SK-N-SH (cell line): Measurements from ENCODE around the gene GDPD5. TPM values are rescaled to one million over a fixed set of nuclear protein-coding genes. Genes with fewer than 3 reads are reported as not detected.
A peak's percentile ranks its signal among the peaks of the same experiment; 100 is the strongest.

Source experiments
- CTCF ChIA-PET: fragments of 300-600, 350-600 bp; formaldehyde crosslinking; extraction: SDS; loops from one replicate; lab custom pipeline; 2021; lab: Yijun Ruan, JAX
- POLR2A ChIA-PET: fragments of 350-600 bp; sonication (Branson Sonifier 250); formaldehyde crosslinking; extraction: SDS; loops from one replicate; lab custom pipeline; 2020; ENCODE audit warnings: antibody characterized with exemption, inconsistent platforms; lab: Yijun Ruan, JAX
- DNase-seq: peaks from one replicate; pipeline ENCODE4 v3.0.0; 2012
- H2AFZ ChIP-seq: fragments of 200-600 bp; sonication (generic); 2 replicates; pipeline ENCODE4 v1.8.1; 2016; ENCODE audit warnings: antibody characterized with exemption, mild to moderate bottlenecking, low read depth
- H3F3A ChIP-seq: fragments of 200-600 bp; sonication (generic); replicated peaks from 2 replicates; pipeline ENCODE3; 2016; ENCODE audit warnings: antibody characterized with exemption, mild to moderate bottlenecking; ENCODE audit not compliant: insufficient read depth
- H3K27ac ChIP-seq, 2 experiments: fragments of 200-500 bp in 1 of 2; fragments of 200-600 bp in 1 of 2; sonication (Bioruptor generic) in 1 of 2; sonication (generic), shearing (Covaris generic) in 1 of 2; 2 replicates each; pipeline versions ENCODE4 v1.5.1 to v1.6.1; 2014 to 2016; ENCODE audit warnings: low read depth in 2 of 2, inconsistent platforms in 1 of 2, low read length in 1 of 2, mild to moderate bottlenecking in 1 of 2, mixed read lengths in 1 of 2
- H3K27me3 ChIP-seq: fragments of 200-600 bp; sonication (generic), shearing (Covaris generic); 2 replicates; pipeline ENCODE4 v1.6.1; 2016; ENCODE audit warnings: mixed run types; ENCODE audit not compliant: insufficient read depth
- H3K36me3 ChIP-seq, 2 experiments: fragments of 200-500 bp in 1 of 2; fragments of 200-600 bp in 1 of 2; sonication (Bioruptor generic) in 1 of 2; sonication (generic) in 1 of 2; replicated peaks in 1 of 2; 2 replicates each; pipeline versions ENCODE3 to v1.5.1; 2014 to 2016; ENCODE audit warnings: low read length in 1 of 2, mild to moderate bottlenecking in 1 of 2; ENCODE audit not compliant: insufficient read depth in 2 of 2, control insufficient read depth in 1 of 2
- H3K4me1 ChIP-seq, 2 experiments: fragments of 200-500 bp in 1 of 2; fragments of 200-600 bp in 1 of 2; sonication (Bioruptor generic) in 1 of 2; sonication (generic), shearing (Covaris generic) in 1 of 2; 2 replicates each; pipeline versions ENCODE4 v1.5.1 to v1.6.1; 2014 to 2016; ENCODE audit warnings: low read depth in 1 of 2, low read length in 1 of 2, mixed run types in 1 of 2; ENCODE audit not compliant: insufficient read depth in 2 of 2, control insufficient read depth in 1 of 2
- H3K4me2 ChIP-seq: fragments of 200-600 bp; sonication (generic), shearing (Covaris generic); 2 replicates; pipeline ENCODE4 v1.6.1; 2017; ENCODE audit warnings: mixed run types
- H3K4me3 ChIP-seq, 2 experiments: fragments of 200-500 bp in 1 of 2; fragments of 200-600 bp in 1 of 2; sonication (Bioruptor generic) in 1 of 2; sonication (generic), shearing (Covaris generic) in 1 of 2; 2 replicates each; pipeline versions ENCODE4 v1.5.1 to v1.8.1; 2014 to 2016; ENCODE audit warnings: low read depth in 2 of 2, inconsistent platforms in 1 of 2, low read length in 1 of 2, mild to moderate bottlenecking in 1 of 2, mixed read lengths in 1 of 2, moderate library complexity in 1 of 2
- H3K79me2 ChIP-seq: fragments of 200-600 bp; sonication (generic); 2 replicates; pipeline ENCODE4 v1.8.1; 2017; ENCODE audit warnings: mild to moderate bottlenecking; ENCODE audit not compliant: insufficient read depth
- H3K9ac ChIP-seq: fragments of 200-600 bp; sonication (generic); 2 replicates; pipeline ENCODE4 v1.6.1; 2017; ENCODE audit warnings: mixed run types
- H3K9me2 ChIP-seq: fragments of 200-600 bp; sonication (generic); 2 replicates; pipeline ENCODE4 v1.6.1; 2017; ENCODE audit warnings: mixed run types
- H3K9me3 ChIP-seq: fragments of 200-600 bp; sonication (generic); 2 replicates; pipeline ENCODE4 v1.6.1; 2017; ENCODE audit warnings: mixed run types, mild to moderate bottlenecking, moderate library complexity
- H4K20me1 ChIP-seq: fragments of 200-600 bp; sonication (generic); 2 replicates; pipeline ENCODE4 v1.6.1; 2017; ENCODE audit warnings: mild to moderate bottlenecking, mixed run types; ENCODE audit not compliant: insufficient read depth
- CHD2 ChIP-seq: fragments of 150-350 bp; IDR thresholded peaks from 2 replicates; pipeline ENCODE4 v1.6.1; 2018; ENCODE audit warnings: low read length; ENCODE audit not compliant: partially characterized antibody
- ELF1 ChIP-seq: IDR thresholded peaks from 2 replicates; pipeline ENCODE4 v1.4.0; 2012
- EP300 ChIP-seq, 2 experiments: IDR thresholded peaks; 2 replicates each; pipeline versions ENCODE4 v1.4.0 to v1.6.1; 2012; ENCODE audit warnings: borderline replicate concordance in 1 of 2, low read depth in 1 of 2, low read length in 1 of 2
- FOXJ3 ChIP-seq: sonication (generic); formaldehyde crosslinking; IDR thresholded peaks from 2 replicates; pipeline ENCODE4 v1.5.1; 2020; ENCODE audit warnings: mild to moderate bottlenecking, missing genetic modification reagents
- FOXM1 ChIP-seq: IDR thresholded peaks from 2 replicates; pipeline ENCODE4 v1.4.0; 2012; ENCODE audit warnings: low read depth, mild to moderate bottlenecking
- IRF3 ChIP-seq: fragments of 150-350 bp; IDR thresholded peaks from 2 replicates; pipeline ENCODE4 v1.6.1; 2016; ENCODE audit warnings: mild to moderate bottlenecking, low read depth, low read length
- JUND ChIP-seq: IDR thresholded peaks from 2 replicates; pipeline ENCODE4 v1.4.0; 2012
- MEF2A ChIP-seq: IDR thresholded peaks from 2 replicates; pipeline ENCODE4 v1.4.0; 2012; ENCODE audit warnings: low read depth, borderline replicate concordance
- RAD21 ChIP-seq: IDR thresholded peaks from 2 replicates; pipeline ENCODE4 v1.6.1; 2012; ENCODE audit warnings: mild to moderate bottlenecking, low read length
- REST ChIP-seq: IDR thresholded peaks from 2 replicates; pipeline ENCODE4 v1.6.1; 2012; ENCODE audit warnings: mild to moderate bottlenecking, low read depth, low read length, moderate library complexity
- RFX5 ChIP-seq: IDR thresholded peaks from 2 replicates; pipeline ENCODE4 v1.6.1; 2012; ENCODE audit warnings: mild to moderate bottlenecking, improper control_type of control experiment, low read length
- RXRA ChIP-seq: IDR thresholded peaks from 2 replicates; pipeline ENCODE4 v1.4.0; 2012; ENCODE audit warnings: low read depth, mild to moderate bottlenecking, borderline replicate concordance
- SMC3 ChIP-seq: IDR thresholded peaks from 2 replicates; pipeline ENCODE4 v1.6.1; 2012; ENCODE audit warnings: low read depth, low read length, improper control_type of control experiment
- TEAD4 ChIP-seq: IDR thresholded peaks from 2 replicates; pipeline ENCODE4 v1.4.0; 2012; ENCODE audit warnings: mild to moderate bottlenecking, borderline replicate concordance; ENCODE audit not compliant: insufficient read depth
- USF2 ChIP-seq: fragments of 150-350 bp; IDR thresholded peaks from 2 replicates; pipeline ENCODE4 v1.6.1; 2017; ENCODE audit warnings: antibody characterized with exemption, low read length, low read depth, borderline replicate concordance
- YY1 ChIP-seq: IDR thresholded peaks from 2 replicates; pipeline ENCODE4 v1.4.0; 2012; ENCODE audit warnings: low read depth, mild to moderate bottlenecking
- WGBS: methylation state at CpG from one replicate; pipeline ENCODE4 v1.1.6; 2017; ENCODE audit warnings: low lambda C conversion rate; 5-methylcytosine and 5-hydroxymethylcytosine counted together
- polyA plus RNA-seq, 3 experiments: library from polyadenylated mRNA; depleted of rRNA; stranded (reverse); fragments of >200 nt; gene quantifications; 2 replicates each; pipeline ENCODE4 v1.2.3, GENCODE V29; 2012

GDPD5 gene
- polyA plus RNA-seq, 1 of the 3 experiments (the other 2 are of a cell fraction), result 2.2 TPM

- POLR2A ChIA-PET, result interaction anchor here (0.8 kb wide), 1 partner anchor 9 kb away, joined by 5 read pairs; no protein-coding TSS in a partner anchor
- H3K4me2 ChIP-seq, result no peak overlapping the region
Observed at GRCh38 chr11:75429641-75429901, 96.2 kb downstream of the GDPD5 start.

More at GRCh38 chr11:75429641-75429901, 96.2 kb downstream of the GDPD5 start:
- Histone ChIP-seq H3K27me3 (peaks cover 9% of the 10 kb centered on the region), H3K9me3 (no peaks in the 10 kb centered on the region), H3F3A (peaks cover 1% of the 10 kb centered on the region), H3K36me3 (no peaks in the 10 kb centered on the region), H3K9me2 (no peaks in the 10 kb centered on the region), H3K27ac (no peak overlapping the region), H3K9ac (no peak overlapping the region), H2AFZ (no peak overlapping the region), H3K4me1 (peaks cover 0 to 21% of the 10 kb centered on the region in 2 experiments; a peak in 1 of 4 replicates), H3K4me3 (peak overlapping the region in 1 of 2 experiments; percentile 46; a peak in 1 of 4 replicates), H3K79me2 (no peaks in the 10 kb centered on the region), H4K20me1 (no peaks in the 10 kb centered on the region)
- 88% methylated on average over 14 of the region's 25 CpGs for WGBS
- no peak for TF ChIP-seq IRF3
- TF ChIP-seq ELF1, result no peak
- TF ChIP-seq CHD2, result no peak
- no peak for TF ChIP-seq JUND
- no peak for TF ChIP-seq SMC3
- TF ChIP-seq YY1, result no peak
- TF ChIP-seq FOXJ3, result no peak
- no peak for TF ChIP-seq FOXM1
- TF ChIP-seq RAD21, result no peak
- no peak for TF ChIP-seq MEF2A
- TF ChIP-seq USF2, result no peak
- no peak for TF ChIP-seq TEAD4
- no peak for TF ChIP-seq RXRA
- TF ChIP-seq REST, result no peak
- TF ChIP-seq EP300 (IDR thresholded peaks at IDR 0.05; ENCODE audit: borderline replicate concordance in 1 of 2, low read depth in 1 of 2, low read length in 1 of 2), result no peak
- no peak for TF ChIP-seq RFX5
- no peak for DNase-seq
- CTCF ChIA-PET, result interaction anchor here (0.6 to 9.0 kb wide), 9 partner anchors 11 to 777 kb away, joined by 3 to 54 read pairs (median 4); no protein-coding TSS in a partner anchor
